GM11168 (cell line): Measurements from ENCODE around the gene FERMT3.
"Not testable (repeated sequence)": the region's sequence is repeated elsewhere in the genome, so short reads cannot be mapped to it uniquely, and the experiment has no call there.

Experiments used
- in situ Hi-C: fragments of 300-500 bp; cut with MboI; formaldehyde crosslinking; loops from one replicate; pipeline ENCODE4 v1.12.0; 2022; ENCODE audit warnings: low sequenced_read_pairs; ENCODE audit not compliant: unreplicated experiment

The FERMT3 gene

GRCh38 chr11:64246621-64246870, 40.0 kb downstream of the FERMT3 start:
- in situ Hi-C loops, result not testable (repeated sequence)

- in situ Hi-C loops, result no loop called here
These were observed 40.6 kb downstream of the FERMT3 start, which contains the start of gene PPP1R14B for GRCh38 chr11:64246871-64247728. PPP1R14B (minus strand) TSS chr11:64246943; CDS start chr11:64246673, 270 bp downstream.

- in situ Hi-C loops, result no loop called here
These were observed 41.4 kb downstream of the FERMT3 start for GRCh38 chr11:64247729-64248531.

GRCh38 chr11:64248578-64248977, 42.1 kb downstream of the FERMT3 start:
- in situ Hi-C loops, result no loop called here

- in situ Hi-C loops, result no loop called here
These were observed 42.5 kb downstream of the FERMT3 start for GRCh38 chr11:64249038-64249437.

- in situ Hi-C loops, result no loop called here
These were observed 43.3 kb downstream of the FERMT3 start for GRCh38 chr11:64249563-64250414.

- in situ Hi-C loops, result no loop called here
These were observed 44.0 kb downstream of the FERMT3 start for GRCh38 chr11:64250415-64251015.

- in situ Hi-C loops, result no loop called here
These were observed 44.7 kb downstream of the FERMT3 start, which contains the start of gene PLCB3 for GRCh38 chr11:64251016-64251752. PLCB3 (plus strand) TSS chr11:64251530; CDS start chr11:64251650, 120 bp downstream.

- in situ Hi-C loops, result no loop called here
These were observed 45.2 kb downstream of the FERMT3 start for GRCh38 chr11:64251753-64252002.

- in situ Hi-C loops, result no loop called here
These were observed 45.7 kb downstream of the FERMT3 start for GRCh38 chr11:64252003-64252872.

GRCh38 chr11:64253043-64253442, 46.5 kb downstream of the FERMT3 start:
- in situ Hi-C loops, result no loop called here

- in situ Hi-C loops, result no loop called here
These were observed 47.0 kb downstream of the FERMT3 start for GRCh38 chr11:64253481-64253880.

- in situ Hi-C loops, result no loop called here
These were observed 47.8 kb downstream of the FERMT3 start for GRCh38 chr11:64254326-64254725.

GRCh38 chr11:64255135-64256128, 48.9 kb downstream of the FERMT3 start:
- in situ Hi-C loops, result no loop called here

GRCh38 chr11:64256300-64256699, 49.8 kb downstream of the FERMT3 start:
- in situ Hi-C loops, result no loop called here

- in situ Hi-C loops, result no loop called here
These were observed 51.8 kb downstream of the FERMT3 start for GRCh38 chr11:64258356-64258755.

GRCh38 chr11:64258946-64259532, 52.5 kb downstream of the FERMT3 start:
- in situ Hi-C loops, result no loop called here
